GM19438 (cell line): ENCODE measurements around the gene SLC25A21.

Experiments
- ATAC-seq: cut with Tn5 transposase; IDR thresholded peaks from one replicate; pipeline ENCODE4 v1.9.1; 2021; ENCODE audit warnings: low read depth; ENCODE audit not compliant: unreplicated experiment

Gene SLC25A21

GRCh38 chr14:36949371-36949770, 223.0 kb downstream of the SLC25A21 start:
- no peak for ATAC-seq

DNA sequence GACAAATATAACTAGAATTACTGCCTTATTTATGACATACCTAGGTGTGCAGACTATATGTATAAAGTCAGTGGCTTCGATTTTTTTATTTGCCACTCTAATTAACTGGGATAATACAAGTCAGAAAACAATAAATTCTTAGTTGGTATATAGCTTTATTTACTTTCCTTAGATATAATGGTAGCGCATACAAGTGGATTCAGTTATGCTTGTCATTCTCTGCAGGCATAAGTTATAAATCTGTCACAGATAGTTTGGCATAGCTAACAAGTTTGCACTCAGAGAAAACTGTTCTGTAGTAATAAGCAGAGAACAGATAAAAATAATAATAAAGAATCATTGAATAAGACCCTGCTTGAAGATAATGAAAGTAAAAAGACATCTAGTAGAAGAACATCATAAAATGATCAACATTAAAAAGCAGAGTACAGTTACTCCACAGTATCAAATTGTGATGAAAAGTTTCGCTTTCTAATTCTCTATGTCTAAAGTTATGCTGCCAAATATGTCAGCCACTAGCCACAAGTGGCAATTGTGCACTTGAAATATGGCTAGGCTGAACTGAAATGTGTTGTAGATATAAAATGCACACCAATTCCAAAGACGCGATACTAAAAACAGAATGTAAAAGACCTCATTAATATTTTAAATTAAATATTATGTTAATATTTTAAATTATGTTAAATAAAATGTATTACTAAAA, 224.1 kb downstream of the SLC25A21 start:
- ATAC-seq, result no peak

GRCh38 chr14:36947362-36947761, 225.0 kb downstream of the SLC25A21 start:
- ATAC-seq, result no peak

GRCh38 chr14:36946872-36947271, 225.5 kb downstream of the SLC25A21 start:
- ATAC-seq, result no peak

- no peak for ATAC-seq
Observed at GRCh38 chr14:36944307-36945010, 227.9 kb downstream of the SLC25A21 start.

DNA sequence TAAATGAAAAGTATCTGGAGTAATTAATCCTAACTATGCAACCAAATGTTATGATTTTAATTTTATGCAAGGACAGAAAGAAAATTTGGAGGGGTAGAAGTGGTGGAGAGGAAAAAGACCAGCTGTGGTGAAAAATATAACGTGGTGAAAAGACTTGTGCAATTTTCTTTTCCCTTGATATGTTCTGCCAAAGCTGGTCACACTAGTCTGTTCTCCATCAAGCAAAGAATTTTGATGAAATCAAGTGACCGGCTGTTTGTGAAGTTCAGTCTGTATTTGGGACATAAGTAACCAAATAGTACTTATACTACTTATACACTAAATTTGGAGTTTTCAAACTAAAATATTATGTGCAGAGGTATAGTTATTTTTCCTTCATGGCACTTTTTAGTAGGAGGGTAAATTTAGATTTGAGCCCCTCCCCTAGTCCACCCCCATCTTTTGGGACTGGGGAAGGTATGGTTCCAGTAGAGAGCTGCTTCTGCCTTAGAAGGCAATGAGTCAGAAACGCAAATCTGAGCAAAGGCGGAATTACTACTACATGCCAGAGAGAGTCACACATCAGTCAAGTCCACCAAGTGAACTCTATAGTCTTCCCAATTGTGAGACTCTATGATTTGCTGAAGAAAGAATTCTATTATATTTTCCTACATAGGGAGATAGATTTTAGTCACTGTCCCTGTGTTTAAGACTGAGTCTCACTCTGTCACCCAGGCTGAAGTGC, 229.7 kb downstream of the SLC25A21 start:
- ATAC-seq, result no peak

- ATAC-seq, result peak; percentile 83
Observed at GRCh38 chr14:36941783-36942521, 230.5 kb downstream of the SLC25A21 start.

- no peak for ATAC-seq
Observed at GRCh38 chr14:36940476-36940875, 231.9 kb downstream of the SLC25A21 start.

GRCh38 chr14:36939265-36939664, 233.1 kb downstream of the SLC25A21 start:
- no peak for ATAC-seq

- ATAC-seq, result no peak
Observed at GRCh38 chr14:36938678-36939077, 233.7 kb downstream of the SLC25A21 start.

DNA sequence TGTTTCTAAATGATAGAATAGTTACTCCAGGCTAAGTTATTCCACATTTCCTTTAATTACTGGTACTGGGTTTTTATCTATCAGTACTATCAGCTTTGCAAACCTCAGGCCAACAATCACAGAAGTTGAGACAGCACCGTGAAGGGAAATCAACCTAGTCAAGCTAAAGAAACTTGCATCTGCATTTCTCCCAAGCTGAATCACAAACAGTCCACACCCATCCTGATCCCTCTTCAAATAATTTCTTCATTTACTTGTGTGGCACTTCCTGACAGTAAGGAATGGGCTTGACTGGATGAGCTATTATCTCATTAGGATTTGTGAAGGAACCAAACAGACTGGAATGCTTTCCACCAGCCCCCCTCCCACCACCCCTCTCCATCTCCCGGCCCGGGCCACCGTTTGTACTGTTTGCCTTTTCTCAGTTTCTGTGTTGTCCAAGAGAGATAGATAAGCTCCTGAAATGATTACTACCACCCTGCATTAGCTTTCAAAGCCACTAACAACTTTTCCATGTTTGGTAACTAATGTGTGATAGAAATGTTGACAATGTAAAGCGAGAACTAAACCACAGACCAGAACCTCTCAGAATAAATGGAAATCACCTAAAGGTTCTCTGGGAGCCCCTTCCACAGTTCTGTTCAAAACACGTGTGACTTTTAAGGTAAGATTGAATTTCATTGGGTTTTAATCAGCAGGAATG, 236.3 kb downstream of the SLC25A21 start:
- no peak for ATAC-seq

DNA sequence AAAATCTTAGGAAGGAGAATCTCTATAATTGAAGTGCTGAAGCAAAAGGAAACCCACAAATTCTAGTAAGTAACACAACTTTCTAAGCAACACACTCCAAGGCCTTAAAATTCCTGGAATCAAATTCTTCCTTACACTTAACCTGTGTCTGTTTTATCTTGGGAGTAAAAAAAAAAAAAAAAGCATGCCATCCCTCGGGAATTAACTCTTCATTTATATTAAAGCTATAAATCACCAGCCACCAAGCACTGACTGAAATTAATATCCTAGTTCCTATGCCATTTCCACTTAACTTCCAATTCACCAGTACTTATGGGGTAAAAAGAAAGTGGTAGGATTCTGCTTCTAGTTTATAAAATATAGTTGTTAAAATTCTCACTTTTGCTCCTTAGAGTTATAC, 238.1 kb downstream of the SLC25A21 start:
- ATAC-seq, result no peak

DNA sequence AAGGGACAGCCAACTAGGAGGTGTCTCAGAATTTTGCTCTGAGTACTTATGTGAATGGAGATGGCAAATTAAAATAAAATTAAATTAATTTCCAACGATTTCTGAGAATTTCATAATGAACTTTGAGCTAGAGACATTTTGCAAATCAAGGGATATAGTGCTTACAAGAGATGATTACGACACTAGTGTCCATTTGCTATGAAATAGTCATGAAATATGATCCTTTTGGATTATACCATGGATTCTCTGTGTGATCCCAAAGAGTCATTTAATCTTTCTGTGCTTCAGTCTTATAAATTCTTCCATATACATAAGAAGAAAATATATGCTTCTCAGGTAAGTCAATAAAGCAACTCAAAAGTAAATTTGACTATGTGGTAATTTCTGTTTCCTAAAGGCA, 240.6 kb downstream of the SLC25A21 start:
- ATAC-seq, result no peak

DNA sequence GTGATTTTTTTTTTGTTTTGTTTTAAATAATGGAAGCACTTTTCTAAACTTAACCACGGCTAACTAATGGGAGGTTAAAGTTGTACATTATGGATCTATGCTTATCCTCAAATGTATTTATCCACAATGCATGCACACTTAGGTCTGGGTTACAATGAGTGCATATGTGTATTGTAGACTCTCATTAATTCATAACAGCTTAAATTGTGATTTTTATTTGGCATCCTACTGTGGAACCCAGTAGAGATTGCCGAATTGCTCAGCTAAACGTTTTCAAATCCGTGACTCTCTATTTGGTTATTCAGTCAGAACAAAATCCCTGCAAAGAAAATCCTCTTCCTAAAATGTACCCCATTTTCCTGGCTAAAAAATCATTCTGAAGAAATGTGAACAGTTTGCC, 244.0 kb downstream of the SLC25A21 start:
- no peak for ATAC-seq

- ATAC-seq, result no peak
Observed at GRCh38 chr14:36925094-36925493, 247.3 kb downstream of the SLC25A21 start.

GRCh38 chr14:36916668-36917067, 255.7 kb downstream of the SLC25A21 start:
- no peak for ATAC-seq

DNA sequence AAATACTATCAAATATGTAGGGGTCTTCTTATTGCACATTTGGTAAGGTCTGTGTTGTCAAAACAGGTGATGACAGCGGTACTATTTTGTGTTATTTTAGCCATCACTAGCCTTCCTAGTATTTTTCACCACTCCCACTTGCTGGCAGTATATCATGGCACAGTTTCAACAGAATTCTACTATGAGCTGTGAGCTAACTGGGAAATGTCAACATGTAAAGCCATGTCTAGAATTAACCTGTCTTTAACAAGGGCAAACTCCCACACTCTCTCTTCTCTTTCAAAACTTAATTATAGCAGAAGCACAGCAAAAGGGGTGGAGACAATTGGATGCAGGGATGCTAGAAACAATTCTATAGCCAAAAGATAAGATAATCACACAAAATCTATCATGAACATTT, 257.3 kb downstream of the SLC25A21 start:
- no peak for ATAC-seq

DNA sequence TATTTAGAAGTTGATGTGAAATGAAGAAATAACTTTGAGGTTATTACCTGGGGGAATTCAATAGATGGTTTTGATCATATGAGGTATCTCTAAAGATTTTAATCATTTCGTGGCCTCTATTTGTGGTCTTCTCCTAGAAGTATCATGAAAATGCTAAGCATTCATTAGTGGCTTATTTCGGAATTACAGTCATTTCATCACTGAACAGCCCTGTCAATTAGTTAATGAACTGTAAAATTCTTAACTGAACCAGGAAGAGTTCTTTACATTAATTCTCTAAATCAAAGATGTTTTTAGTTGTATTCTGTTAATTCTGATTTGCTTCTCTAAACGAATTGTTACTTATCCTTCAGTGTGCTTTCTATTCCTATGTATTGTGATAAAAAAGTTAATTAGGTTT, 261.8 kb downstream of the SLC25A21 start:
- no peak for ATAC-seq

- no peak for ATAC-seq
Observed at GRCh38 chr14:36905272-36905888, 267.0 kb downstream of the SLC25A21 start.

DNA sequence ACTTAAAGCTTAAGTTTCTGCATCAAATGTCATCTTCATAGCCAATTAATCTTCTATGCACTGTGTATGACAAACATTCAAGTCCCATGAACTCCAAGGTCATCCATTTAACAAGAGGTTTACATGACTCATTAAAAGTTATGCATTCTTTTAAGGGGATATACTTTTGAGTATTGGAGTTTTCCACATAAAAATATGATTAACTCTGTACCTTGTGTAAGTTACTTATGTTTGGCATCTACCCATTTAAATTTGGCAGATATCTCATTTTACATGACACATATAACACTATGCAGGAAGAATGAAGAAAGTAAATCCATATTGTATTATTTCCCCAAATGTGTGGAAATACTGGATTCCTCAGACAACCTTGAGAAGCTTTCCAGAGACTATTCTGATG, 270.5 kb downstream of the SLC25A21 start:
- ATAC-seq, result no peak
